ENCODE results near the gene SCNN1B. TPM values are rescaled to one million over a fixed set of nuclear protein-coding genes. Genes with fewer than 3 reads are reported as not detected.
"Not testable (repeated sequence)": the region's sequence is repeated elsewhere in the genome, so short reads cannot be mapped to it uniquely, and the experiment has no call there.

Gene SCNN1B
- total RNA-seq, 1 donor: not detected

DNA sequence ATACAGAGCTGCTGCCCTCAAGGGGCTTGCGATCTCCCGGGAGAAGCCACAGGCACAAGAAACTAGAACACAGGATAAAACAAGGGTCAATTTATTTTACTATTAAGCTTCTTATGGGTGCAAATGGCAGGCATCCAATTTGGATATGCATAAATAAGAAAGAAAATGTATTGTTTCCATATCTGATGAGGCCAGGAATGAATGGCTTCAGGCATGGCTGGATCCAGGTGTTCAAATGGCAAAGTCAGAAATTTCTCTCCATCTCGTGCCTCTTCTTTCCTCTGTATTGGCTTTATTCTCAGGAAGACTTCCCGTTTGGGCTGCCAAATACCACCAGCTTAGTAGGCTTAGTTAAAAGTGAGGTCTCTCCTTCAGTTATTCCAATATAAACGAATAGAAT lies 43.1 kb downstream of the SCNN1B start:
- H3K9me3 ChIP-seq (ENCODE audit: low read depth, low read length): no peaks in the 10 kb centered on the region
- H3K27me3 ChIP-seq (ENCODE audit: insufficient read depth, low read length): no peaks in the 10 kb centered on the region
- no peaks in the 10 kb centered on the region for H3K4me1 ChIP-seq (ENCODE audit: insufficient read depth, low read length)
- H3K4me3 ChIP-seq (ENCODE audit: low read length): no peak overlapping the region

DNA sequence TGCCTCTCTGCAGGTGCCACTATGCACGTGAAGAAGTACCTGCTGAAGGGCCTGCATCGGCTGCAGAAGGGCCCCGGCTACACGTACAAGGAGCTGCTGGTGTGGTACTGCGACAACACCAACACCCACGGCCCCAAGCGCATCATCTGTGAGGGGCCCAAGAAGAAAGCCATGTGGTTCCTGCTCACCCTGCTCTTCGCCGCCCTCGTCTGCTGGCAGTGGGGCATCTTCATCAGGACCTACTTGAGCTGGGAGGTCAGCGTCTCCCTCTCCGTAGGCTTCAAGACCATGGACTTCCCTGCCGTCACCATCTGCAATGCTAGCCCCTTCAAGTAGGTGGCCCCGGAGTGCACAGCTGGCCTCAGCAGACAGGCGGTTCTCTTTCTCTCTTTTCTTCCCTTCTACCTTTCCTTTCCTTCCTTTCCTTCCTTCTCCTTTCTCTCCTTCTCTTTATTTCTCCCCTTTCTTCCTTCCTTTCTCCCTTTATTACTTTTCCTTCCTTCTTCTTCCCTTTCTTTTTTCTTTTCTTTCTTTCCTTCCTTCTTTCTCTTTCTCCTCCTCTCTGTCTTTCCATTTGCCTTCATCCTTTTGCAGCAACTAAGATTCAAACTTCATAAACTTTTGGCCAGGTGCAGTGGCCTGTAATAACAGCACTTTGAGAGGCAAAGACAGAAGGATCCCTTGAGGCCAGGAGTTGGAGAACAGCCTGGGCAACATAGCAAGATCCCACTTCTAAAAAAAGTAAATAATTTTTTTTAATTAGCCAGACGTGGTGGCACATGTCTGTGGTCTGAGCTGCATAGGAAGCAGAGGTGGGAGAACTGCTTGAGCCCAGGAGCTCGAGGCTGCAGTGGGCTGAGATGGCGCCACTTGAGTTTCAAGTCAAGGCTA lies 46.7 kb downstream of the SCNN1B start:
- H3K27me3 ChIP-seq (ENCODE audit: insufficient read depth, low read length): no peaks in the 10 kb centered on the region
- no peak overlapping the region for H3K4me3 ChIP-seq (ENCODE audit: low read length)
- no peaks in the 10 kb centered on the region for H3K4me1 ChIP-seq (ENCODE audit: insufficient read depth, low read length)
- no peaks in the 10 kb centered on the region for H3K9me3 ChIP-seq (ENCODE audit: low read depth, low read length)

- no peak overlapping the region for H3K4me3 ChIP-seq (ENCODE audit: low read length)
Observed at GRCh38 chr16:23351360-23351759, 49.3 kb downstream of the SCNN1B start.

GRCh38 chr16:23353440-23353839 lies 51.3 kb downstream of the SCNN1B start:
- no peaks in the 10 kb centered on the region for H3K4me1 ChIP-seq (ENCODE audit: insufficient read depth, low read length)
- H3K9me3 ChIP-seq (ENCODE audit: low read depth, low read length): no peaks in the 10 kb centered on the region
- H3K4me3 ChIP-seq (ENCODE audit: low read length): no peak overlapping the region
- H3K27me3 ChIP-seq (ENCODE audit: insufficient read depth, low read length): no peaks in the 10 kb centered on the region

More at GRCh38 chr16:23351360-23351759, 49.3 kb downstream of the SCNN1B start:
- Histone ChIP-seq H3K27me3 (ENCODE audit: insufficient read depth, low read length) (no peaks in the 10 kb centered on the region), H3K4me1 (ENCODE audit: insufficient read depth, low read length) (no peaks in the 10 kb centered on the region), H3K9me3 (ENCODE audit: low read depth, low read length) (no peaks in the 10 kb centered on the region)

- H3K4me3 ChIP-seq (ENCODE audit: low read length): no peak overlapping the region
Observed at GRCh38 chr16:23354246-23354645, 52.1 kb downstream of the SCNN1B start.

GRCh38 chr16:23355106-23355670 lies 53.1 kb downstream of the SCNN1B start:
- H3K4me1 ChIP-seq (ENCODE audit: insufficient read depth, low read length): no peaks in the 10 kb centered on the region
- H3K27me3 ChIP-seq (ENCODE audit: insufficient read depth, low read length): no peaks in the 10 kb centered on the region
- H3K9me3 ChIP-seq (ENCODE audit: low read depth, low read length): no peaks in the 10 kb centered on the region
- no peak overlapping the region for H3K4me3 ChIP-seq (ENCODE audit: low read length)

More at GRCh38 chr16:23354246-23354645, 52.1 kb downstream of the SCNN1B start:
- H3K4me1 ChIP-seq (ENCODE audit: insufficient read depth, low read length): no peaks in the 10 kb centered on the region
- no peaks in the 10 kb centered on the region for H3K27me3 ChIP-seq (ENCODE audit: insufficient read depth, low read length)
- H3K9me3 ChIP-seq (ENCODE audit: low read depth, low read length): no peaks in the 10 kb centered on the region

DNA sequence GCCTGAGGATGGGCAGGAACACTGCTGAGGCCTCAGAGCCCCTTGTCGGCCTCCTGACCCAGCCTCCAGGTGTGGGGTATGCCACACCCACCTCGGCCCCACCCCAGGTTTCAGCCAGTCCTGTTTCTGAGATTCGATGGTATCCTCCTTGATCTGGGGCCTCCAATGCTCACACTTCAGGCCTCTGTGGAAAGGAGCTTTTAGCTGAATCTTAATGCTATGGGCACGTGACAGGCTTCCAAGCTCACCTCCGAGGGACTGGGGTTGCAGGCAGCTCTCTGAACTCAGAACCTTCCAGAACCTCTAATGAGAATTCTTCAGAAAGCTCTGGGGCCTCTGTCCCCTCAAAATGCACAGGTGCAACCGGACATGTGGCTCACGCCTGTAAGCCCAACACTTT lies 54.8 kb downstream of the SCNN1B start:
- Histone ChIP-seq H3K27me3 (ENCODE audit: insufficient read depth, low read length) (no peaks in the 10 kb centered on the region), H3K4me3 (ENCODE audit: low read length) (no peak overlapping the region), H3K4me1 (ENCODE audit: insufficient read depth, low read length) (no peaks in the 10 kb centered on the region), H3K9me3 (ENCODE audit: low read depth, low read length) (no peaks in the 10 kb centered on the region)

GRCh38 chr16:23357761-23358290 lies 55.7 kb downstream of the SCNN1B start:
- H3K4me1 ChIP-seq (ENCODE audit: insufficient read depth, low read length): no peaks in the 10 kb centered on the region
- H3K4me3 ChIP-seq (ENCODE audit: low read length): no peak overlapping the region
- no peaks in the 10 kb centered on the region for H3K27me3 ChIP-seq (ENCODE audit: insufficient read depth, low read length)

DNA sequence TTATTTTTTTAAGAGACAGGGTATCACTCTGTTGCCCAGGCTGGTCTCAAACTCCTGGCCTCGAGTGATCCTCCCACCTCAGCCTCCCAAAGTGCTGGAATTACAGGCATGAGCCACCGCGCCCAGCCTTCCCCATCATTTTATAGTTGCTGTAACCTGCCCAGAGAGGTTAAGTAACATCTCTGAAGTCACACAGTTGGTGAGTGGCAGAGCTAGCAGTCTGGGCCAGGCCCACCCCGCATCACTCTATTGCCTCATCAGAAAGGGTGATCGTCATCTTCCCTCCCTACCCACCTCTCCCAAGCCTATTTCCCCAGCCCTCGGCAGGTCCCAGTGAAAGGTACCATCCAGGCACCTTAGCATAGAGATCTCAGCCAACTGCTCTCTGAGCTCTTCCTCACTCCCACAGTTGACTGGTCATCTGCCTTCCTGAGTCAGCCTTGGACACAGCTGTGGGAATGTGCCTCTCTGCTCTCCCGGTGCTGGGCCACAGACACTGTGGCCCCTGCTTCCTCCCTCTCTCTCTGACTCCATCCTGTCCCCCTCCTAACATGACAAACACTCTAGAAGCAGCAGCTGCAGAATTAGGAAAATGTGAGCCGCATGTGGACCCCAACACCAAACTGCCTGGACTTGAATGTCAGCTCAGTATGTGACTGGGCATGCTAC lies 57.1 kb downstream of the SCNN1B start:
- Histone ChIP-seq H3K4me3 (ENCODE audit: low read length) (no peak overlapping the region), H3K9me3 (ENCODE audit: low read depth, low read length) (no peaks in the 10 kb centered on the region), H3K27me3 (ENCODE audit: insufficient read depth, low read length) (no peaks in the 10 kb centered on the region), H3K4me1 (ENCODE audit: insufficient read depth, low read length) (no peaks in the 10 kb centered on the region)

More at GRCh38 chr16:23357761-23358290, 55.7 kb downstream of the SCNN1B start:
- H3K9me3 ChIP-seq (ENCODE audit: low read depth, low read length): no peaks in the 10 kb centered on the region

DNA sequence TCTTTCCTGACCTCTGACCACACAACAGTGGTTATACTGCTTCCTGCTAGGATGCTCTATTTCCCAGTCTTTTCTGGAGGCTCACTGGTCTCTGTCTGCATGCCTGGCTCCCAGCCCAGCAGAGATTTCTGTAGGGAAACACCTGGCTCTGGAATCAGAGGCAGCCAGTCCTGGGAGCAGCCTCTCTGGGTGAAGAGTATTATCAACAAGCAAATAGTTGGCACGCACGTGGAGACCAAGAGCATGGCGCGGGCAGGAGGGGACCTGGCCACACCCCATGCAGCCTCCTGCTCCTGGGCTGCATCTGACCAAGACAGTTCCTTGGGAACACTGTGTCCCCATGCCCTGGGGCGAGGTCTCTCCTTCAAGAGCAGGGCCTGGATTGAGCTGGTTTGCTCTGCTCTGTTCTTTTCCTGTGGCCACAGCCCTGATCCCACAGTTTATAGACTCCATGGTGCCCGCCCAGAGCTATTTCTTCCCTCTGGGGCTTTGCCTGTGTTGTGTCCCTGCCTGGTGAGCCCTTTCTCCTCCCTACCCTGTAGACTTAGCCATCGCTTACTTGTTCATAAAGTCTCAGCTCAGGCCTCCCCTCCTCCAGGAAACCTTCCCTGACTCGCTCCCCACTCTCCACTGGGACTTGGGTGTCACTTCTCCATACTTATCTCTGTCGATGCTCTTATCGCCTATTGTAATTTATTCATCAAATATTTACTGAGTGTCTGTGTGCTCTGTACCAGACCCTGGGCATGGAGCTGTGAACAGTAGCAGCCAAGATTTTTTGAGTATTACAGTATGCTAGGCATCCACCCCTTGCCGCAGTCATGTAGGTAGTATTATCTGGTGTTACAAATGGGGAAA lies 60.6 kb downstream of the SCNN1B start:
- Histone ChIP-seq H3K27me3 (ENCODE audit: insufficient read depth, low read length) (no peaks in the 10 kb centered on the region), H3K4me3 (ENCODE audit: low read length) (no peak overlapping the region), H3K4me1 (ENCODE audit: insufficient read depth, low read length) (no peaks in the 10 kb centered on the region), H3K9me3 (ENCODE audit: low read depth, low read length) (no peaks in the 10 kb centered on the region)

- Histone ChIP-seq H3K27me3 (ENCODE audit: insufficient read depth, low read length) (no peaks in the 10 kb centered on the region), H3K9me3 (ENCODE audit: low read depth, low read length) (no peaks in the 10 kb centered on the region), H3K4me3 (ENCODE audit: low read length) (no peak overlapping the region), H3K4me1 (ENCODE audit: insufficient read depth, low read length) (no peaks in the 10 kb centered on the region)
Observed at GRCh38 chr16:23365602-23366240, 63.6 kb downstream of the SCNN1B start.

DNA sequence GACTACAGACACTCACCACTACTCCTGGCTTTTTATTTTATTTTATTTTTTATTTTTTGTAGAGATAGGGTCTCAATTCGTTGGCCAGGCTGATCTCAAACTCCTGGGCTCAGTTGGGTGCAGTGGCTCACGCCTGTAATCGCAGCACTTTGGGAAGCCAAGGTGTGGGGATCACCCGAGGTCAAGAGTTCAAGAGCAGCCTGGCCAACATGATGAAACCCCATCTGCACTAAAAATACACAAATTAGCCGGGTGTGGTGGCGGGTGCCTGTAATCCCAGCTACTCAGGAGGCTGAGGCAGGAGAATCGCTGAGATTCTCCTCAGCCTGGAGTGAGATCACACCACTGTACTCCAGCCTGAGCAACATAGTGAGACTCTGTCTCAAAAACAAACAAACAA lies 64.2 kb downstream of the SCNN1B start:
- not testable (repeated sequence) for H3K27me3 ChIP-seq (ENCODE audit: insufficient read depth, low read length); H3K4me1 ChIP-seq (ENCODE audit: insufficient read depth, low read length); H3K9me3 ChIP-seq (ENCODE audit: low read depth, low read length); H3K4me3 ChIP-seq (ENCODE audit: low read length)

- no peak overlapping the region for H3K4me3 ChIP-seq (ENCODE audit: low read length)
- no peaks in the 10 kb centered on the region for H3K4me1 ChIP-seq (ENCODE audit: insufficient read depth, low read length)
- no peaks in the 10 kb centered on the region for H3K9me3 ChIP-seq (ENCODE audit: low read depth, low read length)
- no peaks in the 10 kb centered on the region for H3K27me3 ChIP-seq (ENCODE audit: insufficient read depth, low read length)
Observed at GRCh38 chr16:23367564-23367963, 65.5 kb downstream of the SCNN1B start.

DNA sequence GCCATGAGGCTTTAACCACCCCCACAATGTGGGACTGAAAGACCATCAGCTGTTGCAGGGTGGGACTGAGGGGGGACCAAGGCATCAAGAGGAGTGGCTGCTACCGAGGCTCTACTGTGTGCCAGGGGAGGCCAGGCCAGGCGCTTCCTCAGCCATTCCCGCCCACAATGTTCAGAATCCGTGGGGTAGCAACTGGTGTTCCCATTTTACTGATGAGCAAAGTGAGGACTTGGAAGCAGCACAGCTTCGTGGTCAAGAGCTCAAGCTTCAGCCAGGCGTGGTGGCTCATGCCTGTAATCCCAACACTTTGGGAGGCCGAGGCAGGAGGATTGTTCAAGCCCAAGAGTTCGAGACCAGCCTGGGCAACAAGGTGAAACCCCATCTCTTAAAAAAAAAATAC lies 65.9 kb downstream of the SCNN1B start:
- no peaks in the 10 kb centered on the region for H3K9me3 ChIP-seq (ENCODE audit: low read depth, low read length)
- no peak overlapping the region for H3K4me3 ChIP-seq (ENCODE audit: low read length)
- H3K27me3 ChIP-seq (ENCODE audit: insufficient read depth, low read length): no peaks in the 10 kb centered on the region
- no peaks in the 10 kb centered on the region for H3K4me1 ChIP-seq (ENCODE audit: insufficient read depth, low read length)

Measured in mononuclear cell (primary cell).